ENCODE measurements around the gene TNFSF11. TPM values are rescaled to one million over a fixed set of nuclear protein-coding genes. Genes with fewer than 3 reads are reported as not detected.
A peak's percentile ranks its signal among the peaks of the same experiment; 100 is the strongest.

TNFSF11 gene
- 0.21 TPM for total RNA-seq (ENCODE audit: unreplicated experiment)
- long read RNA-seq: 0 reads

- TF ChIP-seq CTCF (IDR thresholded peaks at IDR 0.05; ENCODE audit: unreplicated experiment): no peak
- Mint-ChIP-seq H3K4me3 (ENCODE audit: unreplicated experiment) (peak within 1 kb of the TSS; percentile 87), H3K4me1 (ENCODE audit: unreplicated experiment) (peaks cover 7% of the 10 kb centered on the region), H3K27me3 (ENCODE audit: unreplicated experiment) (peaks cover 6% of the 10 kb centered on the region), H3K9me3 (ENCODE audit: unreplicated experiment) (no peaks in the 10 kb centered on the region), H3K27ac (ENCODE audit: unreplicated experiment) (no peak within 1 kb of the TSS), H3K36me3 (ENCODE audit: low read depth, unreplicated experiment) (peaks cover 4% of the 10 kb centered on the region)
- peak; percentile 30 for DNase-seq (ENCODE audit: low spot score)
These were observed at the start of gene TNFSF11 for GRCh38 chr13:42574011-42574410. TNFSF11 (plus strand) TSS chr13:42574152; CDS start chr13:42574304, 152 bp downstream.

GRCh38 chr13:42524487-42525034 is 49.4 kb upstream of the TNFSF11 start:
- DNase-seq (ENCODE audit: low spot score): no peak
- Mint-ChIP-seq H3K9me3 (ENCODE audit: unreplicated experiment) (no peaks in the 10 kb centered on the region), H3K27me3 (ENCODE audit: unreplicated experiment) (peaks cover 2% of the 10 kb centered on the region), H3K4me3 (ENCODE audit: unreplicated experiment) (no peak overlapping the region), H3K4me1 (ENCODE audit: unreplicated experiment) (peaks cover 15% of the 10 kb centered on the region), H3K27ac (ENCODE audit: unreplicated experiment) (peak overlapping the region; percentile 80), H3K36me3 (ENCODE audit: low read depth, unreplicated experiment) (no peaks in the 10 kb centered on the region)
- no peak for TF ChIP-seq CTCF (IDR thresholded peaks at IDR 0.05; ENCODE audit: unreplicated experiment)

GRCh38 chr13:42525035-42525504 is 48.9 kb upstream of the TNFSF11 start:
- no peaks in the 10 kb centered on the region for H3K36me3 Mint-ChIP-seq (ENCODE audit: low read depth, unreplicated experiment)

GRCh38 chr13:42526276-42526675 is 47.7 kb upstream of the TNFSF11 start:
- H3K36me3 Mint-ChIP-seq (ENCODE audit: low read depth, unreplicated experiment): no peaks in the 10 kb centered on the region
- TF ChIP-seq CTCF (IDR thresholded peaks at IDR 0.05; ENCODE audit: unreplicated experiment): no peak
- H3K4me1 Mint-ChIP-seq (ENCODE audit: unreplicated experiment): peaks cover 22% of the 10 kb centered on the region
- no peak for DNase-seq (ENCODE audit: low spot score)
- H3K27me3 Mint-ChIP-seq (ENCODE audit: unreplicated experiment): peaks cover 2% of the 10 kb centered on the region
- H3K9me3 Mint-ChIP-seq (ENCODE audit: unreplicated experiment): no peaks in the 10 kb centered on the region
- H3K27ac Mint-ChIP-seq (ENCODE audit: unreplicated experiment): peak overlapping the region; percentile 39
- no peak overlapping the region for H3K4me3 Mint-ChIP-seq (ENCODE audit: unreplicated experiment)

More at GRCh38 chr13:42525035-42525504, 48.9 kb upstream of the TNFSF11 start:
- no peak for TF ChIP-seq CTCF (IDR thresholded peaks at IDR 0.05; ENCODE audit: unreplicated experiment)
- Mint-ChIP-seq H3K4me3 (ENCODE audit: unreplicated experiment) (no peak overlapping the region), H3K9me3 (ENCODE audit: unreplicated experiment) (no peaks in the 10 kb centered on the region), H3K4me1 (ENCODE audit: unreplicated experiment) (peaks cover 15% of the 10 kb centered on the region), H3K27me3 (ENCODE audit: unreplicated experiment) (peaks cover 2% of the 10 kb centered on the region), H3K27ac (ENCODE audit: unreplicated experiment) (peak overlapping the region; percentile 93)
- DNase-seq (ENCODE audit: low spot score): peak; percentile 22

GRCh38 chr13:42526804-42527203 is 47.1 kb upstream of the TNFSF11 start:
- H3K27ac Mint-ChIP-seq (ENCODE audit: unreplicated experiment): no peak overlapping the region

More at GRCh38 chr13:42526804-42527203, 47.1 kb upstream of the TNFSF11 start:
- DNase-seq (ENCODE audit: low spot score): no peak
- no peaks in the 10 kb centered on the region for H3K36me3 Mint-ChIP-seq (ENCODE audit: low read depth, unreplicated experiment)
- peaks cover 22% of the 10 kb centered on the region for H3K4me1 Mint-ChIP-seq (ENCODE audit: unreplicated experiment)
- no peaks in the 10 kb centered on the region for H3K9me3 Mint-ChIP-seq (ENCODE audit: unreplicated experiment)
- H3K4me3 Mint-ChIP-seq (ENCODE audit: unreplicated experiment): no peak overlapping the region
- TF ChIP-seq CTCF (IDR thresholded peaks at IDR 0.05; ENCODE audit: unreplicated experiment): no peak
- peaks cover 2% of the 10 kb centered on the region for H3K27me3 Mint-ChIP-seq (ENCODE audit: unreplicated experiment)

Data from endothelial cell (in vitro differentiated cells).